Sigmoid colon (tissue), 7 donors: ENCODE measurements around the gene ATG4B. TPM values are rescaled to one million over a fixed set of nuclear protein-coding genes. Genes with fewer than 3 reads are reported as not detected.

Source experiments
- DNase-seq: peaks from one replicate; pipeline ENCODE4 v3.0.0-alpha.2; 2019
- H3K27ac ChIP-seq, 4 donors: fragments of 200-600 bp; sonication (generic); one replicate each; pipeline ENCODE4 v1.5.1; 2016 to 2019; ENCODE audit warnings: mild to moderate bottlenecking in 1 of 4
- H3K27me3 ChIP-seq, 3 donors: fragments of 200-600 bp; sonication (generic); one replicate each; pipeline ENCODE4 v1.5.1; 2019; ENCODE audit warnings: mild to moderate bottlenecking in 1 of 3
- H3K36me3 ChIP-seq, 4 donors: fragments of 200-600 bp; sonication (generic); one replicate each; pipeline ENCODE4 v1.5.1; 2016 to 2019
- H3K4me1 ChIP-seq, 4 donors: fragments of 200-600 bp; sonication (generic); one replicate each; pipeline ENCODE4 v1.5.1; 2017 to 2019
- H3K4me3 ChIP-seq, 4 donors: fragments of 200-600 bp; sonication (generic); one replicate each; pipeline ENCODE4 v1.5.1; 2017 to 2019; ENCODE audit warnings: mild to moderate bottlenecking in 2 of 4, moderate library complexity in 1 of 4
- H3K9me3 ChIP-seq, 4 donors: fragments of 200-600 bp in 3 of 4; sonication (generic) in 3 of 4; one replicate each; pipeline versions ENCODE4 v1.5.1 to v1.6.1; 2013 to 2019
- CTCF ChIP-seq, 4 experiments: fragments of 450-650 bp in 3 of 4; fragments of 200-600 bp in 1 of 4; IDR thresholded peaks; one replicate each; pipeline ENCODE4 v1.5.1; 2016 to 2019; ENCODE audit warnings: antibody characterized with exemption in 4 of 4, mild to moderate bottlenecking in 3 of 4, moderate library complexity in 2 of 4
- EP300 ChIP-seq, 4 donors: sonication (generic); formaldehyde crosslinking; IDR thresholded peaks; one replicate each; pipeline ENCODE4 v1.6.1; 2017; ENCODE audit warnings: antibody characterized with exemption in 4 of 4
- POLR2A ChIP-seq, 2 donors: fragments of 450-650 bp; IDR thresholded peaks; one replicate each; pipeline ENCODE4 v1.6.1; 2016; ENCODE audit warnings: antibody characterized with exemption in 2 of 2, mild to moderate bottlenecking in 2 of 2, moderate library complexity in 2 of 2
- POLR2AphosphoS5 ChIP-seq, 4 donors: sonication (generic); formaldehyde crosslinking; IDR thresholded peaks; one replicate each; pipeline ENCODE4 v1.6.1; 2017; ENCODE audit warnings: antibody characterized with exemption in 4 of 4
- WGBS, 2 donors: extraction: QIAGEN DNeasy Blood & Tissue Kit; methylation state at CpG; one replicate each; pipeline ENCODE4 v1.1.7; 2013; 5-methylcytosine and 5-hydroxymethylcytosine counted together
- intact Hi-C: fragments of 100-400 bp; cut with DNase I; formaldehyde crosslinking; loops from one replicate; pipeline ENCODE4 v1.15.1; 2023
- polyA plus RNA-seq, 3 donors: library from polyadenylated mRNA; stranded (reverse); fragments of 200-250 nt; gene quantifications; one replicate each; pipeline ENCODE4 v1.2.3, GENCODE V29; 2013
- total RNA-seq, 4 donors: library from RNA; depleted of rRNA; stranded (reverse); fragments of >200 nt; gene quantifications; one replicate each; pipeline ENCODE4 v1.1.0, GENCODE V29; 2016
- donor health status: healthy with polysubstance abuse.
- donor health status: Bipolar disorder and iron deficiency.
- donor health status: healthy.

ATG4B gene
- total and polyA plus RNA-seq, 7 donors: 27.6 to 70.7 (median 40.3) TPM

GRCh38 chr2:241645915-241646645 is 8.6 kb downstream of the ATG4B start:
- peaks cover 0 to 60% (median 47%) of the 10 kb centered on the region in 4 donors for H3K4me1 ChIP-seq
- 72 to 84% methylated on average over 14 of the region's 14 CpGs for WGBS, 2 donors
- H3K27ac ChIP-seq: peak overlapping the region in 2 of 4 donors; percentile 55 to 62
- no peak for DNase-seq
- H3K9me3 ChIP-seq: no peaks in the 10 kb centered on the region
- no peaks in the 10 kb centered on the region for H3K27me3 ChIP-seq
- TF ChIP-seq POLR2AphosphoS5 (IDR thresholded peaks at IDR 0.05) (no peak), CTCF (IDR thresholded peaks at IDR 0.05) (no peak), EP300 (IDR thresholded peaks at IDR 0.05) (no peak), POLR2A (IDR thresholded peaks at IDR 0.05) (no peak)
- intact Hi-C loops: no loop called here
- peaks cover 0 to 3% (median 1%) of the 10 kb centered on the region in 4 donors for H3K36me3 ChIP-seq
- H3K4me3 ChIP-seq: no peak overlapping the region

GRCh38 chr2:241648453-241648852 is 11.0 kb downstream of the ATG4B start:
- WGBS, 2 donors: 83 to 86% methylated on average over 6 of the region's 6 CpGs
- TF ChIP-seq CTCF (IDR thresholded peaks at IDR 0.05) (no peak), POLR2A (IDR thresholded peaks at IDR 0.05) (no peak), POLR2AphosphoS5 (IDR thresholded peaks at IDR 0.05) (no peak), EP300 (IDR thresholded peaks at IDR 0.05) (no peak)
- intact Hi-C loops: no loop called here
- H3K9me3 ChIP-seq: no peaks in the 10 kb centered on the region
- peaks cover 0 to 26% (median 8%) of the 10 kb centered on the region in 4 donors for H3K36me3 ChIP-seq
- no peak overlapping the region for H3K4me3 ChIP-seq
- no peak for DNase-seq
- H3K27ac ChIP-seq: peak overlapping the region in 3 of 4 donors; percentile 21 to 67 (median 33)
- peaks cover 0 to 50% (median 38%) of the 10 kb centered on the region in 4 donors for H3K4me1 ChIP-seq
- H3K27me3 ChIP-seq: no peaks in the 10 kb centered on the region

GRCh38 chr2:241649404-241649803 is 11.9 kb downstream of the ATG4B start:
- WGBS, 2 donors: 74 to 79% methylated on average over 4 of the region's 4 CpGs
- Histone ChIP-seq H3K27me3 (no peaks in the 10 kb centered on the region), H3K9me3 (no peaks in the 10 kb centered on the region), H3K4me1 (peaks cover 0 to 50% (median 38%) of the 10 kb centered on the region in 4 donors), H3K36me3 (peaks cover 1 to 28% (median 9%) of the 10 kb centered on the region in 4 donors), H3K27ac (peak overlapping the region in 2 of 4 donors; percentile 21 to 51), H3K4me3 (no peak overlapping the region)
- TF ChIP-seq POLR2AphosphoS5 (IDR thresholded peaks at IDR 0.05) (no peak), EP300 (IDR thresholded peaks at IDR 0.05) (no peak), CTCF (IDR thresholded peaks at IDR 0.05) (no peak), POLR2A (IDR thresholded peaks at IDR 0.05) (no peak)
- intact Hi-C loops: no loop called here
- no peak for DNase-seq

- DNase-seq: no peak
- peak overlapping the region in 1 of 4 donors; percentile 29 for H3K27ac ChIP-seq
- no peak for TF ChIP-seq POLR2AphosphoS5 (IDR thresholded peaks at IDR 0.05)
- H3K4me3 ChIP-seq: no peak overlapping the region
- no peaks in the 10 kb centered on the region for H3K27me3 ChIP-seq
- intact Hi-C loops: no loop called here
- H3K4me1 ChIP-seq: peaks cover 0 to 50% (median 38%) of the 10 kb centered on the region in 4 donors
- WGBS, 2 donors: 66 to 88% methylated on average over 6 of the region's 6 CpGs
- no peaks in the 10 kb centered on the region for H3K9me3 ChIP-seq
- H3K36me3 ChIP-seq: peaks cover 7 to 33% (median 14%) of the 10 kb centered on the region in 4 donors
Observed at GRCh38 chr2:241649927-241650326, 12.4 kb downstream of the ATG4B start.

GRCh38 chr2:241652142-241652541 is 14.6 kb downstream of the ATG4B start:
- intact Hi-C loops: no loop called here
- peaks cover 0 to 29% (median 24%) of the 10 kb centered on the region in 4 donors for H3K4me1 ChIP-seq
- H3K27ac ChIP-seq: no peak overlapping the region
- peaks cover 16 to 55% (median 30%) of the 10 kb centered on the region in 4 donors for H3K36me3 ChIP-seq
- H3K27me3 ChIP-seq: no peaks in the 10 kb centered on the region
- no peak overlapping the region for H3K4me3 ChIP-seq
- 96 to 98% methylated on average over 9 of the region's 9 CpGs for WGBS, 2 donors
- no peak for DNase-seq
- H3K9me3 ChIP-seq: no peaks in the 10 kb centered on the region
- TF ChIP-seq EP300 (IDR thresholded peaks at IDR 0.05) (no peak), CTCF (IDR thresholded peaks at IDR 0.05) (no peak), POLR2A (IDR thresholded peaks at IDR 0.05) (no peak), POLR2AphosphoS5 (IDR thresholded peaks at IDR 0.05) (no peak)
